Activated CD4-positive, alpha-beta T cell treated with anti-CD3 and anti-CD28 coated beads, Interleukin-2, Interleukin-4, amounts not matched to agents 100 ng/mL and 50 ng/mL, durations not matched to agents 16 hours and 8 hours (primary cell): ENCODE results near the gene ZIC5.
A peak's percentile ranks its signal among the peaks of the same experiment; 100 is the strongest.

Experiments used
- DNase-seq: peaks from one replicate; pipeline ENCODE4 v3.0.0-alpha.2; 2020; ENCODE audit warnings: low spot score

ZIC5 gene

GRCh38 chr13:99975626-99976025 is 4.1 kb upstream of the ZIC5 start:
- DNase-seq, result no peak

GRCh38 chr13:99974939-99975561 is 3.5 kb upstream of the ZIC5 start:
- no peak for DNase-seq

GRCh38 chr13:99974296-99974938 is 2.9 kb upstream of the ZIC5 start:
- DNase-seq, result no peak

GRCh38 chr13:99973808-99974185 is 2.2 kb upstream of the ZIC5 start:
- DNase-seq, result no peak

GRCh38 chr13:99973163-99973807 is 1.7 kb upstream of the ZIC5 start:
- no peak for DNase-seq

- no peak for DNase-seq
Observed at GRCh38 chr13:99972190-99972731, 694 bp upstream of the ZIC5 start.

GRCh38 chr13:99970651-99971575 is 654 bp downstream of the ZIC5 start:
- DNase-seq, result no peak

- peak; percentile 17 for DNase-seq
Observed at GRCh38 chr13:99969919-99970650, 1.5 kb downstream of the ZIC5 start.

- DNase-seq, result no peak
Observed at GRCh38 chr13:99969453-99969918, 2.1 kb downstream of the ZIC5 start.

GRCh38 chr13:99968521-99969452 is 2.8 kb downstream of the ZIC5 start:
- DNase-seq, result no peak

- DNase-seq, result no peak
Observed at GRCh38 chr13:99967869-99968520, 3.6 kb downstream of the ZIC5 start.

- DNase-seq, result no peak
Observed at GRCh38 chr13:99967498-99967868, 4.1 kb downstream of the ZIC5 start.

- no peak for DNase-seq
Observed at GRCh38 chr13:99966064-99966805, 5.3 kb downstream of the ZIC5 start.

GRCh38 chr13:99965329-99966000 is 6.1 kb downstream of the ZIC5 start:
- DNase-seq, result no peak

GRCh38 chr13:99963816-99964339 is 7.7 kb downstream of the ZIC5 start:
- DNase-seq, result no peak

GRCh38 chr13:99962242-99962641 is 9.3 kb downstream of the ZIC5 start:
- no peak for DNase-seq

- DNase-seq, result no peak
Observed at GRCh38 chr13:99961636-99962035, 9.9 kb downstream of the ZIC5 start.

GRCh38 chr13:99960663-99961311 is 10.8 kb downstream of the ZIC5 start:
- no peak for DNase-seq
